CD4-positive, alpha-beta T cell treated with Interleukin-12 subunit alpha and Interleukin-12 subunit beta, for 1 hour (primary cell): ENCODE results near the gene KCNQ1OT1.

Experiments used
- DNase-seq: peaks from one replicate; pipeline ENCODE4 v3.0.0-alpha.2; 2020

The KCNQ1OT1 gene

DNA sequence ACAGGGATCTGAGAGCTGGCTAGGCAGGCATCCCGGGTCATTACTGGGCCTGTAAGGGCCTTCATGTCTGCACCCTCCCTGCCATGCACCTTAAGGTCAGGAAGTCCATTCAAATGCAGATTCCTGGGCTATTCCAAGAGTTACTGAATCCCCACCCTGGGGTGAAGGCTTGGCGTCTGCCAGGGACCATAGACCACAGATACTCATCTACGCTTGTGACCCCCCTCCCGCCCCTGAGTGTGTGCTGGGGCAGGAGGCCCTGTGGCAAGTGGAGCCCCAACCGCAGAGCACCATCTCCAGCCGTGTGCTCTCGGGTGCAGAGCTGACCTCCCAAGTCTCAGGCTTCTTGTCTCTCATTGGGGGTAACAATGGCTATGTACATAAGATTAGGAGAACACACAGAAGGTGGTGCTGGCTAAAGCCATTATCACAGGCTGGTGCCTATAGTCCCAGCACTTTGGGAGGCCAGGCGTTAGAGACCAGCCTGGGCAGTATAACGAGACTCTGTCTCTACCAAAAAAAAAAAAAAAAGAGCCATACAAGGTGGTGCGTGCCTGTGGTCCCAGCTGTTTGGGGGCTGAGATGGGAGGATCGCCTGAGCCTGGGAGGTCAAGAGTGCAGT lies 19.1 kb upstream of the KCNQ1OT1 start:
- no peak for DNase-seq

DNA sequence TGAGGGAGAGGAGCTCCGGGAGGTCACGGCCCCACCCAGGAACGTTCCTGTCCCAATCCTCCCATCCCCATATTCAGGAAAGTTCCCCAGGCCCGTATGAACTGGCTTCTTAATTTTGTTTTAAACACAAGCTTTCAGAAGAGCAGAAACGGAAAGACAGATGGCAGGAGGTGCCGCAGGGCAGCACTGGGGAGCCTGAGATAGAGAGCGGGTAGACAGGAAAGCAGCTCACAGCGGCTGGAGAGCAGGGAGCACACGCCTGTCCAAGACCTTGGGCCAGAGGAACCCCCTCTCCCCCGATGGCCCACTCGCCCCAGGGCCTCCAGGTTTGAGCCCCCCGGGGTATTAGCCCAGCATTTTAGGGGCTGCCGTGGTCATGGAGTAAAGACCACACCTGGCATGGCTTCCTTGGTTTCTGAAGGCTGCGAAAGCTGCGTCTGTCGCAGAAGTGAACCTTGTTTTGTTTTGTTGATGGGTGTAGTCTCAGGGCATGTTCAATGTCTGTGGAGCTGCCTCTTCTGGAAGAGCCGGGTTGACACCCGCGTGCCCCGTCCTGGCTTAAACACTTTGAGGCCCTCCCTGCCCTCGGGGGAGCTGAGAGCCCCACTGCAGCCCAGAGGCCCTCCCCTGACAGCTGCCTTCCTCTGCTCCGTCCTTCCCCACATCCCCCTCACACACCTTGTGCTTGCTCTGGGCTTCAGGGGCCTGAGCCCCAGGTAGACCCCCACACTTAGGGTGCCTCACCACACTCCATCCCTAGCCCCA lies 17.9 kb upstream of the KCNQ1OT1 start:
- no peak for DNase-seq

DNA sequence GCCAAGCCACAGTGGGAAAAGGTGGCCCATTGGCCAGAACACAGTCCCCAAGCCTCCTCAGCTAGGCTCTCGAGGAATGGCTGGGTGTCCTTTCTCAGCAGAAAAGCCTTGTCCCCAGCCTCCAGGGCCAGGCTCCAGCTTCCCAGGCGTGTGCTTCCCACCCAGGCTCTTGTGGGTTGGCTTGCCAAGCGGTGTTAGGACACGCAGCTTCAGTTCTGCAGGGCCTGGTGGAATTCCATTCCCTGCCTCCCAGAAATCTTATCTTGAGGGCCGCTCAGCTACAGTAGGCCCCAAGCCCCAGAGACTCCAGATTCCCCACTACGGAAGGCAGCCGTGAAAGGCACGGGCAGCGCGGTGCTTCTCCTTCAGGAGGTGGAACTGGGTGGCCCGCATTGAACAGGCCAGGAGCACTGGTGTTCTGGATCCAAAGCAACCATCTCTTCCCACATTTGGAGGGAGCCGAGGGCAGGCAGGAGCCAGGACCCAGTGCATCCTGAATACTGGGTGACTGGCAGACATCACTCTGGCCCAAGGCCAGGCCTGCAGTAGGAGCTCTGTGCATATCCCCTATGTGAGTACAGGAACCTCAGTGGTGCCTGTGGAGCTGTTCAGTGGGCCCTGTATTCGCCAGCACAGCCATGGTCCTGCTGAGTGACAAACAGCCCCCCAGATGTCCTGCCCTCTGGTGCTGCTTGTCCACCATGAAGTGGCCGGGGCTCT lies 16.7 kb upstream of the KCNQ1OT1 start:
- DNase-seq = no peak

DNA sequence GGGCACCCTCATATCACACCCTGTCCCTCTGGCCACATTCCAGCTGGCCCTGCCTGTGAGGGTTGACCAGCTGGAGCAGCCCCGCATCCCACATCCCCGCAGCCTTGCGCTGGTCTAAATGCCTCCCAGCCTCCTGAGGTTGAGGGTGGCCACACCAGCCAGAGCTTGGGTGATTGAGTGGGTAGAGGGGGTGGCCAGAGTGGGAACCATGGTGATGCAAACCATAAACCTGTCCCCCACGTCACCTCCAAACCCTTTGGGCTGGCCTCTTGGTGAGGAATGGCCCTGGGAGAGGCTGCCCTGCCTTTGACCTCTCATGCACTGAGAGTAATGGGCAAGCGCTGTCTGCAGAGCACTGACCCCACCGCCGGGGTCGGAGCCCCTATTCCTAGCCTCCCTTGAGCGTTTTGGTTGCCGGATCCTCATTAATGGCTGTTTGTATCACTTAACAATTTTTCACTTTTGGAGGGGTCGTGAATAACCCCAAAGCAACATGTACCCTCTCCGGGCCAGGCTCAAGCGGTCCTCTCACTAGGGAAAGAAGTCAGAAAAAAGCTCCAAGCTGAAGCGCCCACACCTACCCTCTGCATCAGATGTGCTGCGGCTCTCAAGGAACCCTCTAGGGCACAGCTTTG lies 16.0 kb upstream of the KCNQ1OT1 start:
- no peak for DNase-seq

DNA sequence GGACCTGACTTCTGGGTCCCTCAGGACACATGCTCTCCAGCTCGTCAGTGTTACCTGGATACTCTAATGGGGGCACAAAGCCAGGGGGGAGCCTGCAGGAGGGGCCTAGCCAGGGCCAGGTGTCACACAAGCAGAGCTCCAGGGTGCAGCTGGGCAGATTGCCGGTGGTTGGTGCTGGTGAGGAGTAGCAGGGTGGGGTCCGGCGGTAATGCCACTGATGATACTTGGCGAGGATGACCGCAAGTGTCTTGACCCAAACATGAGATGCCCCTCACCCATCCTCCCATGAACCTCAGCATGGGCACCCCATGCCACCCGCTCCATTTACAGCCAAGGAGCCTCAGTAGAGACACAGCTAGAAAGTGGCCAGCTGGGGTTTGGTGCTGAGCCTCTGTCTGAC lies 15.1 kb upstream of the KCNQ1OT1 start:
- no peak for DNase-seq

DNA sequence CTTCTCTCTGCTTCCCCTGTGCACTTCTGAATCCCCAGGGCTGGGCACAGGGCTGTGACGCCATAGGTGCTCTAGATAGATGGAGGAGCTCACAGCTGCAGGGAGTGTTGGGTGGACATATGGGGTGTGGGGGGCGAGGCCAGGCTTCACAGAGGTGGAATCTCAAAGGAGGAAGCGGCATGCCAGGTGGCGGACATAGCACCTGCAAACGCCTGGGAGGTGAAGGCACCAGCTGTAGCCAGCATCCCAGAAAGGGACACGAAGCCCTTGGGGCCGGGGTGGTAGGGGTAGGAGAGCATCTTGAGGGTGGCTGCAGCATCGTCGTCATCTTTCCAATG lies 14.6 kb upstream of the KCNQ1OT1 start:
- no peak for DNase-seq

DNA sequence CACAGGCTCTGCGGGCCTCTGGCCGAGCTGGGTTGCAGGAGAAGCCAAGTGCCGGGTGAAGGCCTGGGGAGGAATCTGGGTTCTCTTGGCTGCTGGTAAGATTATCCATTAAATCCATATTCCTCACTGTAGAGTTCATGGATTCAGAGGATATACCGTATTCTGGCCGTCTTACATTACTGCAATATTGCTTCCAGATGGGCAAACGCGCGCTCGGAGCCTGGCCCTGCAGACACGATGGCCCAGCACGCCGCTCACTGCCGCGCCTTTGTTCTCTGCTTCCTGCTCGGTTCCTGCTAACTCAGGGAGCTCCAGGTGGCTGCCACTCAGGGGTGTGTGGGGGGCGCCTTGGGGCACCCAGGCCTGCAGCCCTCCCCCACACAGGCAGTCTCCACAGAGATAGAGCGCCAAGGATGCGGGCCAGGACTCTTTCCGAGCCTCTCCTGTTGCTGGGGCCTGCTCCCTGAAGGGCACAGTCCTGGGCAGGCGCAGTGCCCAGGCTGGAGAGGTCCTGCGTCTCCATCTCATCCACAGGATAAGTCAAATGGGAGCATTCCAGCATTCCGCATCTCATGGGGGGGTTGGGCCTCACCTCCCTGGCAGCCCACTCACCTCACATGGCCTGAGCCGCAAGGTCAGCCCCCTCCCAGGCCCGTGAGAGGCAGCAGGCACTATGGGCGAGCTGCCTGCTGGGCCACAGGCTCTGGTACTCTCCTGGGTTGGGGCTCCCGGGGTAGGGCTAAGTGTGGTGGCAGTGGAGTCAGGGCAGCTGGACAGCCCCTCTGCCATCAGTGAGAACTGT lies 14.1 kb upstream of the KCNQ1OT1 start:
- no peak for DNase-seq

DNA sequence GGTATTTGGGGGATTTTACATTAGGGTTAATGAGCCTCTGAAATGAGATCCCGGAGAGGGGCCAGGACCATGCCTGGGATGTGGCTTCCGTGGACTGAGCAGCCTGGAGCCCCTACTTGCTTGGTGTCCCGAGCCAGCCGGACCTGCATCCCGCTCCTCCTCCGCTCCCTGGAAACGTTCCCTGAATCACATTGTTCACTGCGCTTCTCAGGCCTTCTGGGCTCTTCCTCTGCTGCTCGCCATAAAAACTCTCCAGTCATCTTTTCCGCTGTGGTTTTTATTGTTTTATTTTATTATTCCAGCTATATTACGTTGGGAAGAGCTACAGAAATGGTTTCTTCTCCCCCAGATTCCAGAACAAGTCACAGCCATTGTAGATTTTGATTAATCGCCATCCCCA lies 13.3 kb upstream of the KCNQ1OT1 start:
- DNase-seq = no peak

DNA sequence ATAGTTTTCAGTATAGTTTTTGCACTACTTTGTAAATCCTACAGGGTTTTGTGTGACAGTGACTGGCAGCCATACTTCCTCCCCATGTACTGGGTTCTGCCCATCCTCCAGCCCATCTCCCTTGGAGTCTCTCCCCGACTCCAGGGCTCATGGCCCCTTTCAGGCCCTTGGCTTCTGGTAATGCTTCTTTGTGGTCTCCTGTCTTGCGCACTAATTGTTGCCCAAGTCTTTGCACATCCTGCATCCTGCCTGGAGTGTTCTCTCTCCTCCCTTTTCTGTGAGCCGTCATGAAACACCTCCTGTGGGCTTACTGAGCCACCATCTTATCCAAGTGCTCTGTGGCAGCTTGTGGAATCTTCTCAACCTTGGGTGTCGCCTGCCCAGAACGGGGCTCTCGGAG lies 11.4 kb upstream of the KCNQ1OT1 start:
- no peak for DNase-seq

DNA sequence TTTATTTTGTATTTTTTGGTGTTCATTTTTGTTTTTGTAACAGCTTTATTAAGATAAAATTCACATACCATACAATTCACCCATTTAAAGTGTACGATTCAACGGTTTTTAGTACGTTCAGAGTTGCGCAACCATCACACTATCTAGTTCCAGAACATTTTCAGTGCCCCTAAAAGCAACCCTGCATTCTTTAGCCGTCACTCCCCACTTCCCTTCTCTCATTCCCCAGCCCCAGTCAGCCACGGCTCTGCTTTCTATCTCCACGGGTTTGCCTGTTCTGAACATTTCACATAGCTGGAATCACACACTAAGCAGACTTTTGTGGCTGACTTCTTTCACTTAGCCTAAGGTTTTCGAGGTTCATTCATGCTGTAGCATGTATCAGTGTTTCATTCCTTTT lies 9.6 kb upstream of the KCNQ1OT1 start:
- DNase-seq = no peak

DNA sequence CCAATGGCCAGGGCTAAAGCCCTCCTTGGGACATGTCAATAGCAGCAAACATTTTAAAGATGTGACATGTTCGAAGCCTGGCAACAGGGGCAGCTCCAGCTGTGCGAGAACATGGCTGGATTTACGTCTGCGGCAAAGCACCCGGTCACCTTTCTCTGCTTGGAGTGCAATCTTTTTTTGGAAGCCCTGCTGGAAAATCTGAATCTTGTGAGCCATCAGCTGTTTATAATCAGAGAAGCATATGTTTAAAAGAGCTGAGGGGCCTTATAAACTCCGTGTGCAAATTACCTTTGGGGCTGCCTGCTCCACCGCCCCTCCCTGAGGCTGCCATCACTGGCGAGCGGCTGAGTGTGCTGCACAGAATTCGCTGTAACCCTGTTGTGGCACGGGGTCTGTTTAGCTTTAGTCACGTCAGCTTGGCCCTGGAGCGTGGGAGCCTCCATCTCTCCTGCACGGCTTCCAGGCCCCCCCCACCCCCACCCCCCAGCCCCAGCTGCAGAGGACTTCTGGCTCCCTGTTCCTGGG lies 9.0 kb upstream of the KCNQ1OT1 start:
- DNase-seq = no peak

DNA sequence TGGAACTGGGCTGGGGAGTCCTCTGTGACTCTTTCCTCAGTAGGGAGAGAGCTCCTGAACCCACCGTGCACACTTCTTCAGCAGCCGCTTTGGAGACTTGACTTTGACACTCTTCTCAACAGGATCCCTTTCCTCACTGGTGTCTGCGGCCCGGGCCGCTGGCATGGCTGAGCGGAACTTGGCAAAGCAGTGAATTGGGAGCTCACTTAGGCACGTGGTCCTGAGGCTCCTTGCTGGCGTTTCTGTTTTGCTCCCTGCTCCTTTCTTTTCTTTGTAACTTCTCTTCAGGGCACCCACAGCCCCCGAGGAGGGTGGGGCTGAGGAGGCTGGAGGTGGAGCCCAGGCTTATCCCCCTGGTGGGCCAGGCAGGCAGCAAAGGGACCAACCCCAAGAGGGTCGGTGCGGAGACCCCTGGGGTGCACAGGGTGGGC lies 8.4 kb upstream of the KCNQ1OT1 start:
- no peak for DNase-seq

DNA sequence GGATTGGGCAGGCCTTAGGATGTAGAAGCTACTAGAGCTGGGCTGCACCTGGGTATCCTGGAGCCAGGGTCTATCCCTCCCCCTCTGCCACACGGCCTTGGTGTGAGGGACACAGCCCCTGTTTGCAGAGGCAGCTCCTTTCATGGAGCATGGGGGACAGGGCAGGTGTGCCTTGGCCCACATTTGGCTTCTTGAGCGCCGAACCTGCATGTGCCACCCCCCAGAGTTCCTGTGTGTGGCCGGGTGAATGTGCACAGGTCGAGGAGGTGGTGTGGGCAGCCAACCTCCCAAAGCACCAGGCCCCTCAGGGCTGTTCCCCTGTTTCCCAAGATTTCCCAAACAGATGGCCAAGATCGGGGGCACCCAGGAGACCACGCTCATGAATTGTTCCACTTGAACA lies 7.9 kb upstream of the KCNQ1OT1 start:
- no peak for DNase-seq

DNA sequence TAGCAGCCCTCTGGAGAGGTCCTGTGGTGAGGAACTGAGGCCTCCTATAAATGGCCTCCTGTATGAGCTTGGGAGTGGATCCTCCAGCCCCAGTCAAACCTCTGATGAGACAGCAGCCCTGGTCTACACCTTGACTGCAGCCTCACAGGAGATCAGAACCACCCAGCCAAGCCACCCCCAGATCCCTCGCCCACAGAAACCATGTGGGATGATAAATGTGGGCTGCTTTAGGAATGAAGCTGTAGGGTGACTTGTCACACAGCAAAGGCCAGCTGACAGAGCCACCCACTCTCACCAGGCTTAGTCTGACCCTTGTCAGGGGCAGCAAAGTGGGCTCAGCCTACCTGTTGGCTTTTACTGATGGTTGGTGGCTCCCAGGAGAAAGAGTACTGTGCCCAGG lies 6.5 kb upstream of the KCNQ1OT1 start:
- DNase-seq = no peak

DNA sequence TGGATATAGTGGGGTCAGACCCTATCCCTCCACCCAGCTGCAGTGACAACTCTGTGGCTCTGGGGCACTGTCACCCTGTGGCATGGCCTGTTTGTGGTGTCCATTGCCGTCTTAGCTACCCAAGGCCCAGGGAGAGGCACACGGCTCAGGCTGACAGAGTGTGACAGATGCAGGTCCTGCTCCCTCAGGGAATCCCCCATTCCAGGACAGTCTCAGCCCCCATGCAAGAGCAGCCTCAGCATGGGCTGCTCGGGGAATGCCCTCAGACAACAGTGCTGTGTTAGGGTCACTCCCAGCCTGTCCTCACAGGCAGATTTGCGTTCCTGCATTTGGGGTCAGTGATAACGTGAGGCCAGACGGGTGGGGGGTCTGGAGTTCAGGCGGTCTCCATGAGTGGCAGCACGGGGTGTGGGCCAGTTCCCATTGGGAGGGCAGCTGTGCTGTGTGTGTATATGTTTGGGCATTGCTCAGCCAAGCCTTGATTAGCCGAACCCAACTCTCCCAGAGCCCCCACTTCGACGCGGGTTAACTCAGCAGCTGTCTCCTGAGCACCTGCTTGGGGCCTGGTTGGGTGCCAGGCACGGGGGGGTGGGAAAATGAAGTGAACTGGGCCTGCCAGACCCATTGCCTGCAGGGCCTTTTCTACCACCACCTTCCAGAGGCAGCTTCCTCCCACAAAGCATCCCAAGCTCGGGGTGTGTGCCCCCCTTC lies 5.3 kb upstream of the KCNQ1OT1 start:
- DNase-seq = no peak

DNA sequence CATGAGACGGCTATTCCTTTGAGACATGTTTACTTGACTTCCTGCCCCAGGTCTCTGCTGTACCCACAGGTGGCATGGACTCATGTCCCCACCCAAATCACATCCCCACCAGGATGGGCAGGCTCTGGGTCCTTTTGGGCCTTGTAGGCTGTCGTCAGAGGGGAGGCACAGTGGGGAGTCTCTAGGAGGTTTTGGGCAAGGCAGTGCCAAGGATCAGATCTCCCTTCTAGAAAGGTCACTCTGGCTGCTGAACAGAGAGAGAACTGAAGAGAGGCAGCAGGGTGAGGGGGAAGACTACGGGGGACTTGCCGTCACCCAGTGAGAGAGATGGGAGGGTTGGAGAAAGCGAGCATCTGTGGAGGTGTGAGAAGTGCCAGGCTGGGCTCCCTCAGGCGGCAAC lies 4.6 kb upstream of the KCNQ1OT1 start:
- no peak for DNase-seq

DNA sequence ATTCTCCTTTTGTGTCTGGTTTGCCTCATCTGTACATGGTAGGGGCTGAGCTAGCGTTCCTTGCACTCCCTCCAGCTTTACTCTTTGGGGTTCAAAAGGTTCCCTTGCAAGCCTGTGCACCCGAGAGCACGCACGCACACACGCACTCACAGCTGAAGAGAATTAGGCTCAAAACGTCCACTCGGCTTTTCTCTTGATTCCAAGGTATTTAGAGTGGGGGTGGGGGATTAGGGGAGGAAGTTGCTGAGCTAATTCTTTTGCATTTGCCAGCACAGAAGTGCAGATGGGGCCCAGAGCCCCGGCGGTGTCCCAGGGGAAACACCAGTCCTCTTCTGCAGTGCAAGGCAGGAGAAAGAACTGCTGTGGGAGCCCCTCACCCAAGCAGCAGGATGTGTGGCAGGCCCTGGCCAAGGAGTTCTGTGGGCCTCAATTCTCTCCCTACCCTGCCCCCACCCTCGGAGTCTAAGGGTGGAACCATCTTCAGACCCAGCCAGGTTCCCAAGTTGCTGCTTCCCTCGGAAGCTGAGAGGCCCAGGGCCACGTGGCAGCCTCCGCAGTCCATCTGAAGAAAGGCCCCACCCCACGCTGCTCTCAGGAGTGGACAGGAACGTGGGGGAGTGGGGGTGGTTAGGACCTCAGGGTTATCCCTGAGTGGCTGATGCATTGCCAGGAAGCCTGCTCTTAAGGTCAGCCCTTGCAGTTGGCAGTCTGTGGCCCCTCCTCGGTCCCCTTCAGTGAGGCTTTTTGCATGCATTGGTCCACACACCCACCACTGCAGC lies 3.8 kb upstream of the KCNQ1OT1 start:
- DNase-seq = no peak

DNA sequence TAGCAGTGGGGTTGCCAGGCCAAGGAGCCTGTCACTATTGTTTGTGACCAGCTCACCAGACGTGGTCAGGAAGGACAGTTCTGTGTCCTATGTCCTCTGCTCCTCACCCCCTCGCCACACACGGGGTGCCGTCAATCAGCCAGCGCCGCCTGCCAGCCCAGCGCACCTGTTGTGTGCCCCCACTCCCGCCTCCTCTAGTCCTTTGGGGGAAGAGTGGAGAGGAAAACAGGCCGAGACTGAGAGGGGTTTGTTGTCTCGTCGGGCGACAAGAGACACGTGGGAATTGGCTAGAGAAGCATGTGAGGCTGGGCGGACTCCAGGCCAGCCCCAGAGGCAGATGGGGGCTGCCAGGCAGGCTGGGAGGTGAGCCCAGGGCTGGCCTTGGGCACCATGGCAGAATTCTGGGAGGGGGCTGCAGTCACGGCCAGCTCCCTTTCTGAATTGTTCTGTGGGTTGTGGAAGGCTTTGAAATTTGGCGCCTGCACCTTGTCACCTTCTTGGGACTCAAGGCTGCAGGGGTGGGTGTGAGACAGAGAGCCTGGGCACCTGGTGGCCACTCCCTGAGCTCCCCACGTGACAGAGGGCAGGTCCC lies 3.1 kb upstream of the KCNQ1OT1 start:
- DNase-seq = no peak

DNA sequence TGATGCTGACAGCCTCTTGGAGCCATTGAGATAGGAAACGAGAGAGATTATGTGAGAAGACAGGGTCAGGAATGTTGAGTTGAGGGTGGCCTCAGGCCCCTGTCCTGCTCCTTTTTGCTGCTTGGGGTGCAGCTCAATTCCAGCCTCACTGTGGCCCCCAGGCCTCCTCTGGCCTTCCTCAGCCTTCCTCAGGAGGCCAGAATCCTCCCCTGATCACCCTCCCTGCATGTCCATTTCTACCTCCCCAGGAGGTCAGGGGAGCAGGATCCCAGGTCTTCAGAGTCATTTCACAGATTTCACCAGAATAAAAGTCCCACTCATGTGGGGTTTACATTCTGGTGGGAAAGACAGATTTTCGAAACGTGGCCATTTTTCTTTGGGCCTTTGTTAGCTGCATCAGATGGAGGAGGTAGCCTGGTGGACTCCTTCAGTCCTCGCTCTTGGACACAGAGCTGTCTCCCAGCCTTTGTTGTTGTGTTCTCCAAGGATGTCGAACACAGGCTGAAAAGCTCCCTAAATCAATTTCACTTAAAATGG lies 2.2 kb upstream of the KCNQ1OT1 start:
- DNase-seq = no peak

DNA sequence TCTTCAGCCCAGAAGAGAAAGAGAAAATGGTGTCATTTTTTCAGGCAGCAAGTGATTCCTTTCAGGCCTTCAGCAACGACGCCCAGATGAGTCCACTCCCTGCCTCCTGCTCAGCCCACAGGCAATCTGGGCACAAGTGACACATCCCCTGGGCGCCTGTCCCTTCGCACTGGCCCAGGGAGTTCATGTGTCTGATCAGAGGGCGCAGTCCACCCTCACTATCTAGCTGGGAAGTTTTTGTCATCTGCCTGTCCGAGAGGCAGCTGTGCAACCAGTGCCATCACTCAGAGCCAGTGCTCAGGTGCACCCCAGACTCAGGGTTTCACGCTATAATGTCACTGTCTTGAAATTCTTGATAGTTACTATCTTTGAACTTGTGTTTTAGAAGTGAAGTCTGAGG lies 1.4 kb upstream of the KCNQ1OT1 start:
- DNase-seq = no peak
